DND-41 (cell line): ENCODE data around the gene TMEM127.

Experiments
- ATAC-seq: fragments of 200-7000 bp; cut with Tn5 transposase; 3 replicates; pipeline ENCODE4 v1.9.1; 2021; ENCODE audit warnings: low read depth; ENCODE audit not compliant: insufficient read depth
- DNase-seq: peaks from one replicate; pipeline ENCODE4 v3.0.0-alpha.2; 2020
- H2AFZ ChIP-seq: 2 replicates; pipeline ENCODE4 v1.6.0; 2012; ENCODE audit warnings: low read depth, low read length
- H3K27ac ChIP-seq: 2 replicates; pipeline ENCODE4 v1.5.1; 2012; ENCODE audit warnings: low read length, inconsistent platforms
- H3K27me3 ChIP-seq: fragments of 200-600 bp; sonication (generic); 2 replicates; pipeline ENCODE4 v1.6.0; 2012; ENCODE audit warnings: low read length, mild to moderate bottlenecking, inconsistent platforms; ENCODE audit not compliant: insufficient read depth, poor library complexity
- H3K36me3 ChIP-seq: 2 replicates; pipeline ENCODE4 v1.5.1; 2012; ENCODE audit warnings: low read length, inconsistent platforms; ENCODE audit not compliant: insufficient read depth
- H3K4me1 ChIP-seq: 2 replicates; pipeline ENCODE4 v1.5.1; 2012; ENCODE audit warnings: mild to moderate bottlenecking, low read length; ENCODE audit not compliant: insufficient read depth
- H3K4me2 ChIP-seq: 2 replicates; pipeline ENCODE4 v1.6.0; 2012; ENCODE audit warnings: mild to moderate bottlenecking, moderate library complexity, low read length, inconsistent platforms; ENCODE audit not compliant: insufficient read depth
- H3K4me3 ChIP-seq, 2 experiments: fragments of 200-600 bp in 1 of 2; shearing (Covaris generic) in 1 of 2; 2 replicates each; pipeline ENCODE4 v1.5.1; 2012 to 2016; ENCODE audit warnings: inconsistent platforms in 2 of 2, low read length in 2 of 2, mild to moderate bottlenecking in 2 of 2, low read depth in 1 of 2, moderate library complexity in 1 of 2
- H3K79me2 ChIP-seq: 2 replicates; pipeline ENCODE4 v1.6.0; 2012; ENCODE audit warnings: low read length, inconsistent platforms; ENCODE audit not compliant: insufficient read depth
- H3K9ac ChIP-seq: 2 replicates; pipeline ENCODE4 v1.6.0; 2012; ENCODE audit warnings: low read depth, mild to moderate bottlenecking, inconsistent platforms, low read length, moderate library complexity
- H3K9me3 ChIP-seq: 2 replicates; pipeline ENCODE4 v1.5.1; 2012; ENCODE audit warnings: low read length, moderate library complexity, mild to moderate bottlenecking, inconsistent platforms; ENCODE audit not compliant: insufficient read depth, severe bottlenecking
- H4K20me1 ChIP-seq: 2 replicates; pipeline ENCODE4 v1.6.0; 2012; ENCODE audit warnings: low read length; ENCODE audit not compliant: insufficient read depth
- EZH2 ChIP-seq: IDR thresholded peaks from 3 replicates; pipeline ENCODE4 v1.6.1; 2012; ENCODE audit warnings: borderline replicate concordance, low read depth, mild to moderate bottlenecking, moderate library complexity, low read length, inconsistent platforms; ENCODE audit not compliant: severe bottlenecking
- TF ChIP-seq, protein P1 (sequence below): IDR thresholded peaks from 2 replicates; pipeline ENCODE4 v1.5.1; 2012; ENCODE audit warnings: borderline replicate concordance, low read length, moderate library complexity, mild to moderate bottlenecking; ENCODE audit not compliant: poor library complexity, severe bottlenecking; ENCODE audit errors: extremely low read depth

The TMEM127 gene

DNA sequence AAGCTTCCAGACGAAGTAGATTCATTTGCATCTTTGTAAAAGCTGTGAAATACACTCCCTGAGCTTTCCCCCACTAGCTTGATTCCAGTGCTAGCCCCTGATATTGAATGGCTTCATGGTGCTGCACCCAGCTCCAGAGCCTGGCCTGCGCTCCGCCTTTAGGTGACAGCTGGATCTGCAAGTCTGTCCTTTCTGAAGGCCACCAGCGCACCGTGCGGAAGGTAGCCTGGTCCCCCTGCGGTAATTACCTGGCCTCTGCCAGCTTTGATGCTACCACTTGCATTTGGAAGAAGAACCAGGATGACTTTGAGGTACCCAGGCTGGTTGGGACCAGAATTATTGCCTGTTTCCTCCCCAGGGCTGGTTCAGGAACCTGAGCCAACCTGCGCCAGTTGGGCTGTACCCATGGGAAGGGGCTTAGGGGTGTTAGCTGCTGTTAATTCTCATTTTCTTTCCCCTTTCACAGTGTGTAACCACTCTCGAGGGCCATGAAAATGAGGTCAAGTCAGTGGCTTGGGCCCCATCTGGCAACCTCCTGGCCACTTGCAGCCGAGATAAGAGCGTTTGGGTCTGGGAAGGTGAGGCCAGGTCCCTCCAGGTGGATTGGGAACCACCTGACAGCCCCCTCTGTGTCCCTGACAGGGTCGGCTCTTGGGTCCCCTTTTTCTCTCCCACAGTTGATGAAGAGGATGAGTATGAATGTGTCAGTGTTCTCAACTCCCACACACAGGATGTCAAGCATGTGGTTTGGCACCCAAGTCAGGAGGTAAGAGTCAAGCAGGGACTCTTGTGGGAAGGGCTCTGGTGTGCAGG is 1.6 kb upstream of the TMEM127 start:
- Histone ChIP-seq H3K4me2 (peak overlapping the region; percentile 67), H3K36me3 (peaks cover 61% of the 10 kb centered on the region), H3K27me3 (no peaks in the 10 kb centered on the region), H4K20me1 (peaks cover 33% of the 10 kb centered on the region), H2AFZ (no peak overlapping the region), H3K4me1 (peaks cover 33% of the 10 kb centered on the region), H3K4me3 (peak overlapping the region; percentile 61 to 96; a peak in 3 of 4 replicates), H3K79me2 (peaks cover 59% of the 10 kb centered on the region), H3K9me3 (no peaks in the 10 kb centered on the region), H3K27ac (peak overlapping the region; percentile 51; the same call in 1 of the 2 replicates), H3K9ac (peak overlapping the region; percentile 89)
- ATAC-seq, result no peak
- TF ChIP-seq, protein P1, sequence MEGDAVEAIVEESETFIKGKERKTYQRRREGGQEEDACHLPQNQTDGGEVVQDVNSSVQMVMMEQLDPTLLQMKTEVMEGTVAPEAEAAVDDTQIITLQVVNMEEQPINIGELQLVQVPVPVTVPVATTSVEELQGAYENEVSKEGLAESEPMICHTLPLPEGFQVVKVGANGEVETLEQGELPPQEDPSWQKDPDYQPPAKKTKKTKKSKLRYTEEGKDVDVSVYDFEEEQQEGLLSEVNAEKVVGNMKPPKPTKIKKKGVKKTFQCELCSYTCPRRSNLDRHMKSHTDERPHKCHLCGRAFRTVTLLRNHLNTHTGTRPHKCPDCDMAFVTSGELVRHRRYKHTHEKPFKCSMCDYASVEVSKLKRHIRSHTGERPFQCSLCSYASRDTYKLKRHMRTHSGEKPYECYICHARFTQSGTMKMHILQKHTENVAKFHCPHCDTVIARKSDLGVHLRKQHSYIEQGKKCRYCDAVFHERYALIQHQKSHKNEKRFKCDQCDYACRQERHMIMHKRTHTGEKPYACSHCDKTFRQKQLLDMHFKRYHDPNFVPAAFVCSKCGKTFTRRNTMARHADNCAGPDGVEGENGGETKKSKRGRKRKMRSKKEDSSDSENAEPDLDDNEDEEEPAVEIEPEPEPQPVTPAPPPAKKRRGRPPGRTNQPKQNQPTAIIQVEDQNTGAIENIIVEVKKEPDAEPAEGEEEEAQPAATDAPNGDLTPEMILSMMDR, result peak; percentile 68
- no peak for TF ChIP-seq EZH2
- peak; percentile 61 for DNase-seq

- TF ChIP-seq EZH2, result no peak
- TF ChIP-seq, protein P1, result no peak
- peak overlapping the region; percentile 61 to 96 for H3K4me3 ChIP-seq
- peaks cover 38% of the 10 kb centered on the region for H4K20me1 ChIP-seq
- no peak for DNase-seq
- no peaks in the 10 kb centered on the region for H3K27me3 ChIP-seq
- H2AFZ ChIP-seq, result peak overlapping the region; percentile 95
- peak overlapping the region; percentile 95 for H3K4me2 ChIP-seq
- peaks cover 58% of the 10 kb centered on the region for H3K36me3 ChIP-seq
- ATAC-seq, result peak; percentile 16
- H3K4me1 ChIP-seq, result peaks cover 33% of the 10 kb centered on the region
- peaks cover 78% of the 10 kb centered on the region for H3K79me2 ChIP-seq
- H3K27ac ChIP-seq, result peak overlapping the region; percentile 81
- H3K9me3 ChIP-seq, result no peaks in the 10 kb centered on the region
- peak overlapping the region; percentile 89 for H3K9ac ChIP-seq
These were observed 403 bp downstream of the TMEM127 start for GRCh38 chr2:96265349-96265839.

DNA sequence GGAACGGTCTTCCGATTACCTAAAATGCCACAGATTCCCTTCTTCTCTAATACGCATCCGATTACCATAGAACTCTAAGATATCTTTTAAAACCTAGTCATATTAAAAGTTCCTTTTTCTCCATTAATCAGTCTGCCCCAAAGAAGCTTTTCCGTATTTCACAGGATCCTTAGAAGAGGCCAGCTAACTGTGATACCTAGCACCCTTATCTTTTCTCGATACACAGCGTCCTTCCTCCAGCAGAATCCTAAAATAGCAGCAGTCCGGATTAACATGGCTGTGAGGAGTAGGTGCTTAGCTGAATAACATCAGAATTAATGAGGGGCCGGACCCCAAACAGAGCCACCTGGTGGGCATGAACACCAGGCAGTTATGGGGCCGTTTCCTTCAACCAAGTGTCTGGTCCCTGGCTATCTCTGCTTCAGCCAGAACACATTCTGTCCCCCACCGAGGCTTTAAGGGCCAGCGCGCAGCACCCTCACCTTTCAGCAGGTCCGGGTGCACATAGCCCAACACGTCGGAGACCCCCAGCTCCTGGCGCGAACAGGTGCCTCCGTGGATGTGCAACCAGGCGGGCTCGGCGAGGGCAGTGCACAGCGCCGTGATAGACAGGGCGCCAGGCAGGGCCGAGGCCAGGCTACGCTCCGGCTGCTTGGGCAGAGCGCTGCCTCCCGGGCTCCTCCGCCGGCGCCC is 995 bp downstream of the TMEM127 start:
- H3K27me3 ChIP-seq, result no peaks in the 10 kb centered on the region
- H3K79me2 ChIP-seq, result peaks cover 84% of the 10 kb centered on the region
- peak overlapping the region; percentile 95; the same call in 1 of the 2 replicates for H2AFZ ChIP-seq
- peaks cover 59% of the 10 kb centered on the region for H3K36me3 ChIP-seq
- peaks cover 42% of the 10 kb centered on the region for H4K20me1 ChIP-seq
- peak overlapping the region; percentile 61 to 96; a peak in 3 of 4 replicates for H3K4me3 ChIP-seq
- peak overlapping the region; percentile 53 for H3K27ac ChIP-seq
- H3K9me3 ChIP-seq, result no peaks in the 10 kb centered on the region
- H3K4me1 ChIP-seq, result peaks cover 33% of the 10 kb centered on the region
- peak overlapping the region; percentile 89 for H3K9ac ChIP-seq
- peak overlapping the region; percentile 95 for H3K4me2 ChIP-seq
- DNase-seq (peak; percentile 46), ATAC-seq (no peak; the same call in 1 of the 3 replicates)
- TF ChIP-seq, protein P1, result peak; percentile 56
- TF ChIP-seq EZH2, result no peak
